ENCODE data around the gene GRK2. TPM values are rescaled to one million over a fixed set of nuclear protein-coding genes. Genes with fewer than 3 reads are reported as not detected.

GRK2 gene
- total RNA-seq, 1 donor, result 33.2 TPM

GRCh38 chr11:67279589-67280340 lies 13.5 kb downstream of the GRK2 start:
- TF ChIP-seq CTCF (IDR thresholded peaks at IDR 0.05; ENCODE audit: insufficient read depth, low read depth, low read length), result no peak
- DNase-seq (ENCODE audit: low read depth), result no peak
- H3K4me3 ChIP-seq (ENCODE audit: low read depth, low read length), result no peak overlapping the region

GRCh38 chr11:67280341-67280787 lies 14.1 kb downstream of the GRK2 start:
- no peak overlapping the region for H3K4me3 ChIP-seq (ENCODE audit: low read depth, low read length)
- TF ChIP-seq CTCF (IDR thresholded peaks at IDR 0.05; ENCODE audit: insufficient read depth, low read depth, low read length), result no peak
- no peak for DNase-seq (ENCODE audit: low read depth)

GRCh38 chr11:67280788-67281551 lies 14.7 kb downstream of the GRK2 start:
- no peak for TF ChIP-seq CTCF (IDR thresholded peaks at IDR 0.05; ENCODE audit: insufficient read depth, low read depth, low read length)
- DNase-seq (ENCODE audit: low read depth), result no peak
- H3K4me3 ChIP-seq (ENCODE audit: low read depth, low read length), result no peak overlapping the region

GRCh38 chr11:67281552-67282150 lies 15.4 kb downstream of the GRK2 start:
- H3K4me3 ChIP-seq (ENCODE audit: low read depth, low read length), result no peak overlapping the region
- no peak for TF ChIP-seq CTCF (IDR thresholded peaks at IDR 0.05; ENCODE audit: insufficient read depth, low read depth, low read length)

GRCh38 chr11:67282155-67282875 lies 16.0 kb downstream of the GRK2 start:
- no peak for DNase-seq (ENCODE audit: low read depth)
- no peak overlapping the region for H3K4me3 ChIP-seq (ENCODE audit: low read depth, low read length)
- no peak for TF ChIP-seq CTCF (IDR thresholded peaks at IDR 0.05; ENCODE audit: insufficient read depth, low read depth, low read length)

More at GRCh38 chr11:67281552-67282150, 15.4 kb downstream of the GRK2 start:
- no peak for DNase-seq (ENCODE audit: low read depth)

- no peak overlapping the region for H3K4me3 ChIP-seq (ENCODE audit: low read depth, low read length)
- TF ChIP-seq CTCF (IDR thresholded peaks at IDR 0.05; ENCODE audit: insufficient read depth, low read depth, low read length), result no peak
- no peak for DNase-seq (ENCODE audit: low read depth)
Observed at GRCh38 chr11:67282876-67283371, 16.7 kb downstream of the GRK2 start.

Measured in fibroblast of villous mesenchyme (primary cell).